Fibroblast of lung (primary cell): Measurements from ENCODE around the gene GHRL. TPM values are rescaled to one million over a fixed set of nuclear protein-coding genes. Genes with fewer than 3 reads are reported as not detected.

Experiments
- DNase-seq, 2 donors: peaks; one replicate each; pipeline versions ENCODE4 v3.0.0 to v3.0.0-alpha.2; 2010; ENCODE audit warnings: low read depth in 2 of 2
- H2AFZ ChIP-seq: 2 replicates; pipeline ENCODE4 v1.5.1; 2012; ENCODE audit warnings: low read length, control low read depth, inconsistent platforms
- H3K27ac ChIP-seq: 2 replicates; pipeline ENCODE4 v1.5.1; 2011; ENCODE audit warnings: low read length, control low read depth; ENCODE audit not compliant: insufficient read depth
- H3K27me3 ChIP-seq: 2 replicates; pipeline ENCODE4 v1.5.1; 2011; ENCODE audit warnings: mild to moderate bottlenecking, low read length; ENCODE audit not compliant: control insufficient read depth, insufficient read depth
- H3K36me3 ChIP-seq: 2 replicates; pipeline ENCODE4 v1.5.1; 2011; ENCODE audit warnings: low read length; ENCODE audit not compliant: control insufficient read depth, insufficient read depth
- H3K4me1 ChIP-seq: 2 replicates; pipeline ENCODE4 v1.5.1; 2011; ENCODE audit warnings: low read length; ENCODE audit not compliant: control insufficient read depth, insufficient read depth; ENCODE audit errors: extremely low read depth
- H3K4me2 ChIP-seq: 2 replicates; pipeline ENCODE4 v1.5.1; 2011; ENCODE audit warnings: low read length, control low read depth; ENCODE audit not compliant: insufficient read depth; ENCODE audit errors: extremely low read depth
- H3K4me3 ChIP-seq, 4 experiments: fragments of 200-600 bp in 1 of 4; sonication (generic) in 1 of 4; replicated peaks in 1 of 4; 2 replicates each; pipeline ENCODE4 v1.5.1; 2011 to 2016; ENCODE audit warnings: low read length in 4 of 4, low read depth in 3 of 4, mild to moderate bottlenecking in 3 of 4, control low read depth in 2 of 4, inconsistent platforms in 1 of 4, mixed read lengths in 1 of 4; ENCODE audit not compliant: insufficient read depth in 1 of 4; ENCODE audit errors: control extremely low read depth in 1 of 4
- H3K79me2 ChIP-seq: 2 replicates; pipeline ENCODE4 v1.5.1; 2012; ENCODE audit warnings: mild to moderate bottlenecking, low read length, inconsistent platforms; ENCODE audit not compliant: control insufficient read depth, insufficient read depth
- H3K9ac ChIP-seq: 2 replicates; pipeline ENCODE4 v1.5.1; 2011; ENCODE audit warnings: mild to moderate bottlenecking, low read length, control low read depth; ENCODE audit not compliant: insufficient read depth
- H3K9me3 ChIP-seq: 2 replicates; pipeline ENCODE4 v1.5.1; 2012; ENCODE audit warnings: low read depth, low read length; ENCODE audit not compliant: control insufficient read depth, insufficient read depth
- H4K20me1 ChIP-seq: 2 replicates; pipeline ENCODE4 v1.5.1; 2011; ENCODE audit warnings: low read length; ENCODE audit not compliant: control insufficient read depth, insufficient read depth; ENCODE audit errors: extremely low read depth
- CTCF ChIP-seq, 2 donors: IDR thresholded peaks in 1 of 2; conservative IDR thresholded peaks in 1 of 2; 1 replicate in 1 of 2; 2 replicates in 1 of 2; pipeline ENCODE4 v1.5.1; 2011 to 2012; ENCODE audit warnings: low read length in 2 of 2, control low read depth in 1 of 2, inconsistent platforms in 1 of 2, low read depth in 1 of 2, mild to moderate bottlenecking in 1 of 2
- EZH2 ChIP-seq: IDR thresholded peaks from 2 replicates; pipeline ENCODE4 v1.5.1; 2012; ENCODE audit warnings: low read length, control low read depth, mild to moderate bottlenecking; ENCODE audit errors: missing control alignments
- polyA plus RNA-seq, 2 donors: library from polyadenylated mRNA; depleted of rRNA in 1 of 2; stranded (reverse) in 1 of 2; unstranded in 1 of 2; fragments of >200 nt; gene quantifications; 2 replicates each; pipeline ENCODE4 v1.2.1, GENCODE V29; 2011 to 2012; ENCODE audit warnings: missing spikeins in 1 of 2
- total RNA-seq: library from RNA; depleted of rRNA; stranded (reverse); fragments of >200 nt; gene quantifications from 2 replicates; pipeline ENCODE4 v1.2.1, GENCODE V29; 2014

Gene GHRL
- total and polyA plus RNA-seq, 2 donors (not counting 1 experiment from before 2014, with no cell fraction given) = 0.10 TPM; not detected in 1

GRCh38 chr3:10278501-10278900 lies 14.2 kb downstream of the GHRL start:
- no peak overlapping the region for H3K27ac ChIP-seq
- peaks cover 12% of the 10 kb centered on the region for H3K36me3 ChIP-seq
- no peak overlapping the region for H3K4me2 ChIP-seq
- H3K9ac ChIP-seq = no peak overlapping the region
- no peak for DNase-seq
- H3K9me3 ChIP-seq = no peaks in the 10 kb centered on the region
- H3K27me3 ChIP-seq = no peaks in the 10 kb centered on the region
- peaks cover 3% of the 10 kb centered on the region for H3K79me2 ChIP-seq
- H3K4me3 ChIP-seq = no peak overlapping the region
- no peak overlapping the region for H2AFZ ChIP-seq
- TF ChIP-seq EZH2 (no peak), CTCF (conservative IDR thresholded peaks at IDR 0.05 in 1 of 2, IDR thresholded peaks at IDR 0.05 in 1 of 2; ENCODE audit: low read depth in 1 of 2, low read length in 2 of 2) (no peak)
- H3K4me1 ChIP-seq = no peaks in the 10 kb centered on the region
- no peaks in the 10 kb centered on the region for H4K20me1 ChIP-seq

GRCh38 chr3:10277115-10277625 lies 15.6 kb downstream of the GHRL start:
- no peak overlapping the region for H3K27ac ChIP-seq
- H3K9me3 ChIP-seq = no peaks in the 10 kb centered on the region
- no peak overlapping the region for H2AFZ ChIP-seq
- H3K36me3 ChIP-seq = peaks cover 12% of the 10 kb centered on the region
- no peak overlapping the region for H3K4me2 ChIP-seq
- TF ChIP-seq CTCF (conservative IDR thresholded peaks at IDR 0.05 in 1 of 2, IDR thresholded peaks at IDR 0.05 in 1 of 2; ENCODE audit: low read depth in 1 of 2, low read length in 2 of 2) = no peak
- no peak for TF ChIP-seq EZH2
- H4K20me1 ChIP-seq = no peaks in the 10 kb centered on the region
- H3K27me3 ChIP-seq = no peaks in the 10 kb centered on the region
- no peak overlapping the region for H3K4me3 ChIP-seq
- no peak for DNase-seq
- H3K9ac ChIP-seq = no peak overlapping the region
- H3K79me2 ChIP-seq = peaks cover 3% of the 10 kb centered on the region
- no peaks in the 10 kb centered on the region for H3K4me1 ChIP-seq

- peaks cover 5% of the 10 kb centered on the region for H3K36me3 ChIP-seq
- no peak overlapping the region for H2AFZ ChIP-seq
- H3K4me2 ChIP-seq = no peak overlapping the region
- TF ChIP-seq CTCF (conservative IDR thresholded peaks at IDR 0.05 in 1 of 2, IDR thresholded peaks at IDR 0.05 in 1 of 2; ENCODE audit: low read depth in 1 of 2, low read length in 2 of 2) = no peak
- no peak for TF ChIP-seq EZH2
- H3K79me2 ChIP-seq = peaks cover 10% of the 10 kb centered on the region
- no peak overlapping the region for H3K4me3 ChIP-seq
- no peaks in the 10 kb centered on the region for H3K4me1 ChIP-seq
- no peak overlapping the region for H3K9ac ChIP-seq
- no peaks in the 10 kb centered on the region for H4K20me1 ChIP-seq
- H3K27ac ChIP-seq = no peak overlapping the region
- no peaks in the 10 kb centered on the region for H3K27me3 ChIP-seq
- no peak for DNase-seq
- H3K9me3 ChIP-seq = no peaks in the 10 kb centered on the region
These were observed 18.1 kb downstream of the GHRL start for GRCh38 chr3:10274601-10275000.
